Measurements from ENCODE around the gene TMEM151B.

- TF ChIP-seq CTCF (IDR thresholded peaks at IDR 0.05) (no peak), POLR2A (IDR thresholded peaks at IDR 0.05) (no peak)
Observed at GRCh38 chr6:44286285-44286565, 16.0 kb downstream of the TMEM151B start.
